HK-2 (cell line): ENCODE measurements around the gene PIGC.

ENCODE experiments used
- DNase-seq: peaks from one replicate; pipeline ENCODE4 v3.0.0-alpha.2; 2018; ENCODE audit not compliant: unreplicated experiment

Gene PIGC

GRCh38 chr1:172430128-172430454 lies 13.8 kb downstream of the PIGC start:
- DNase-seq = no peak

- DNase-seq = peak; percentile 22
Observed at GRCh38 chr1:172429331-172430127, 14.3 kb downstream of the PIGC start.

GRCh38 chr1:172427191-172427590 lies 16.7 kb downstream of the PIGC start:
- no peak for DNase-seq

GRCh38 chr1:172425339-172425738 lies 18.5 kb downstream of the PIGC start:
- DNase-seq = no peak

GRCh38 chr1:172423336-172423735 lies 20.5 kb downstream of the PIGC start:
- DNase-seq = no peak

- no peak for DNase-seq
Observed at GRCh38 chr1:172421974-172422604, 21.8 kb downstream of the PIGC start.

- no peak for DNase-seq
Observed at GRCh38 chr1:172420385-172420784, 23.5 kb downstream of the PIGC start, which contains the start of gene C1orf105. TSS of gene C1orf105 (plus strand) at chr1:172420685. CDS start at chr1:172420886, 201 bp downstream.

GRCh38 chr1:172417557-172417956 lies 26.3 kb downstream of the PIGC start:
- DNase-seq = no peak

- DNase-seq = no peak
Observed at GRCh38 chr1:172416496-172417035, 27.3 kb downstream of the PIGC start.

- DNase-seq = no peak
Observed at GRCh38 chr1:172414331-172414730, 29.5 kb downstream of the PIGC start.

GRCh38 chr1:172411791-172412338 lies 32.0 kb downstream of the PIGC start:
- no peak for DNase-seq

- DNase-seq = no peak
Observed at GRCh38 chr1:172410027-172410426, 33.8 kb downstream of the PIGC start.

GRCh38 chr1:172408958-172409357 lies 34.9 kb downstream of the PIGC start:
- DNase-seq = no peak

- no peak for DNase-seq
Observed at GRCh38 chr1:172406968-172407367, 36.9 kb downstream of the PIGC start.

GRCh38 chr1:172405912-172406311 lies 38.0 kb downstream of the PIGC start:
- DNase-seq = no peak

- no peak for DNase-seq
Observed at GRCh38 chr1:172404121-172404520, 39.7 kb downstream of the PIGC start.

- DNase-seq = no peak
Observed at GRCh38 chr1:172402878-172403569, 40.8 kb downstream of the PIGC start.

GRCh38 chr1:172401892-172402291 lies 42.0 kb downstream of the PIGC start:
- no peak for DNase-seq

GRCh38 chr1:172401477-172401876 lies 42.4 kb downstream of the PIGC start:
- DNase-seq = no peak

GRCh38 chr1:172400722-172401105 lies 43.2 kb downstream of the PIGC start:
- DNase-seq = no peak

GRCh38 chr1:172399756-172400721 lies 43.8 kb downstream of the PIGC start:
- no peak for DNase-seq
